ENCODE results near the gene CACNA2D1.

- TF ChIP-seq, protein P1, sequence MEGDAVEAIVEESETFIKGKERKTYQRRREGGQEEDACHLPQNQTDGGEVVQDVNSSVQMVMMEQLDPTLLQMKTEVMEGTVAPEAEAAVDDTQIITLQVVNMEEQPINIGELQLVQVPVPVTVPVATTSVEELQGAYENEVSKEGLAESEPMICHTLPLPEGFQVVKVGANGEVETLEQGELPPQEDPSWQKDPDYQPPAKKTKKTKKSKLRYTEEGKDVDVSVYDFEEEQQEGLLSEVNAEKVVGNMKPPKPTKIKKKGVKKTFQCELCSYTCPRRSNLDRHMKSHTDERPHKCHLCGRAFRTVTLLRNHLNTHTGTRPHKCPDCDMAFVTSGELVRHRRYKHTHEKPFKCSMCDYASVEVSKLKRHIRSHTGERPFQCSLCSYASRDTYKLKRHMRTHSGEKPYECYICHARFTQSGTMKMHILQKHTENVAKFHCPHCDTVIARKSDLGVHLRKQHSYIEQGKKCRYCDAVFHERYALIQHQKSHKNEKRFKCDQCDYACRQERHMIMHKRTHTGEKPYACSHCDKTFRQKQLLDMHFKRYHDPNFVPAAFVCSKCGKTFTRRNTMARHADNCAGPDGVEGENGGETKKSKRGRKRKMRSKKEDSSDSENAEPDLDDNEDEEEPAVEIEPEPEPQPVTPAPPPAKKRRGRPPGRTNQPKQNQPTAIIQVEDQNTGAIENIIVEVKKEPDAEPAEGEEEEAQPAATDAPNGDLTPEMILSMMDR (IDR thresholded peaks at IDR 0.05), result no peak
- no peak for TF ChIP-seq ZFX (IDR thresholded peaks at IDR 0.05; ENCODE audit: borderline replicate concordance)
Measured at GRCh38 chr7:82257118-82257695, 186.4 kb downstream of the CACNA2D1 start.

Data from 22Rv1 (cell line).